HPDE6-E6E7 (cell line): ENCODE data around the gene CFAP46.
"Not testable (repeated sequence)": the region's sequence is repeated elsewhere in the genome, so short reads cannot be mapped to it uniquely, and the experiment has no call there.

ENCODE experiments used
- DNase-seq: peaks from one replicate; pipeline ENCODE4 v3.0.0; 2011; ENCODE audit warnings: missing footprints; ENCODE audit errors: extremely low spot score

CFAP46 gene

GRCh38 chr10:132827423-132827789 is 115.0 kb downstream of the CFAP46 start:
- no peak for DNase-seq

- no peak for DNase-seq
Measured at GRCh38 chr10:132826524-132827422, 115.6 kb downstream of the CFAP46 start.

GRCh38 chr10:132825783-132826523 is 116.4 kb downstream of the CFAP46 start:
- not testable (repeated sequence) for DNase-seq

- DNase-seq, result no peak
Measured at GRCh38 chr10:132820056-132820455, 122.3 kb downstream of the CFAP46 start.

GRCh38 chr10:132817701-132818211 is 124.6 kb downstream of the CFAP46 start:
- DNase-seq, result no peak

- no peak for DNase-seq
Measured at GRCh38 chr10:132816718-132817117, 125.7 kb downstream of the CFAP46 start.

GRCh38 chr10:132815168-132815857 is 127.1 kb downstream of the CFAP46 start:
- DNase-seq, result no peak

- DNase-seq, result no peak
Measured at GRCh38 chr10:132814469-132814856, 127.9 kb downstream of the CFAP46 start.

- DNase-seq, result no peak
Measured at GRCh38 chr10:132813560-132814468, 128.6 kb downstream of the CFAP46 start.

- no peak for DNase-seq
Measured at GRCh38 chr10:132813001-132813401, 129.4 kb downstream of the CFAP46 start.

GRCh38 chr10:132812520-132812919 is 129.8 kb downstream of the CFAP46 start:
- DNase-seq, result no peak

- no peak for DNase-seq
Measured at GRCh38 chr10:132811891-132812481, 130.4 kb downstream of the CFAP46 start.

GRCh38 chr10:132810807-132811700 is 131.3 kb downstream of the CFAP46 start:
- DNase-seq, result no peak

- DNase-seq, result no peak
Measured at GRCh38 chr10:132810141-132810806, 132.1 kb downstream of the CFAP46 start.

- DNase-seq, result no peak
Measured at GRCh38 chr10:132809232-132810140, 132.9 kb downstream of the CFAP46 start.

- DNase-seq, result no peak
Measured at GRCh38 chr10:132808383-132809231, 133.8 kb downstream of the CFAP46 start.

- no peak for DNase-seq
Measured at GRCh38 chr10:132807621-132808049, 134.7 kb downstream of the CFAP46 start.
